Measurements from ENCODE around the gene RFX7.

Gene RFX7

DNA sequence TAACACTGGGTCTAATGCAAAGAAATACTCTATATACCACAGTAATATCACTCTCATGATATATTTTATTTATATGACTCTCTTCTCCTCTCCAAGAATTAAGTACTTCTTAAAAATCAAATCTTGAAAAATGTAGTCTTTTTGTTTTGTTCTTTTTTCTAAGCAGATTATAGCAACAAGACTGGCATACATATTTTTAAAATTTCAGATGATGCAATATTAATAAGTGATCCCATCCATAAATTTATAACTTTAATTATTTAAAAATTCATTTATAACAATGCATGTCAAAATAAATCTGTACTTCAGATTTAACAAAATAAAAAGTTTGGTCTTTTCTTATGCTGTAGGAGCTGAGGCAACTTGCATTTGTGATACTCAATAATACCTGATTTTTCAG, 155.3 kb downstream of the RFX7 start:
- no peak overlapping the region for H3K27ac ChIP-seq
- DNase-seq, result no peak
- intact Hi-C loops (cut with DNase I; ENCODE audit: low total_unique reads), result no loop called here
- no peak overlapping the region for H3K4me3 ChIP-seq
- H3K4me1 ChIP-seq, result no peaks in the 10 kb centered on the region
- no peaks in the 10 kb centered on the region for H3K27me3 ChIP-seq
- H3K36me3 ChIP-seq, result peaks cover 0 to 3% (median 0%) of the 10 kb centered on the region in 3 donors
- TF ChIP-seq, protein P1, sequence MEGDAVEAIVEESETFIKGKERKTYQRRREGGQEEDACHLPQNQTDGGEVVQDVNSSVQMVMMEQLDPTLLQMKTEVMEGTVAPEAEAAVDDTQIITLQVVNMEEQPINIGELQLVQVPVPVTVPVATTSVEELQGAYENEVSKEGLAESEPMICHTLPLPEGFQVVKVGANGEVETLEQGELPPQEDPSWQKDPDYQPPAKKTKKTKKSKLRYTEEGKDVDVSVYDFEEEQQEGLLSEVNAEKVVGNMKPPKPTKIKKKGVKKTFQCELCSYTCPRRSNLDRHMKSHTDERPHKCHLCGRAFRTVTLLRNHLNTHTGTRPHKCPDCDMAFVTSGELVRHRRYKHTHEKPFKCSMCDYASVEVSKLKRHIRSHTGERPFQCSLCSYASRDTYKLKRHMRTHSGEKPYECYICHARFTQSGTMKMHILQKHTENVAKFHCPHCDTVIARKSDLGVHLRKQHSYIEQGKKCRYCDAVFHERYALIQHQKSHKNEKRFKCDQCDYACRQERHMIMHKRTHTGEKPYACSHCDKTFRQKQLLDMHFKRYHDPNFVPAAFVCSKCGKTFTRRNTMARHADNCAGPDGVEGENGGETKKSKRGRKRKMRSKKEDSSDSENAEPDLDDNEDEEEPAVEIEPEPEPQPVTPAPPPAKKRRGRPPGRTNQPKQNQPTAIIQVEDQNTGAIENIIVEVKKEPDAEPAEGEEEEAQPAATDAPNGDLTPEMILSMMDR (IDR thresholded peaks at IDR 0.05), result no peak
- no peaks in the 10 kb centered on the region for H3K9me3 ChIP-seq

DNA sequence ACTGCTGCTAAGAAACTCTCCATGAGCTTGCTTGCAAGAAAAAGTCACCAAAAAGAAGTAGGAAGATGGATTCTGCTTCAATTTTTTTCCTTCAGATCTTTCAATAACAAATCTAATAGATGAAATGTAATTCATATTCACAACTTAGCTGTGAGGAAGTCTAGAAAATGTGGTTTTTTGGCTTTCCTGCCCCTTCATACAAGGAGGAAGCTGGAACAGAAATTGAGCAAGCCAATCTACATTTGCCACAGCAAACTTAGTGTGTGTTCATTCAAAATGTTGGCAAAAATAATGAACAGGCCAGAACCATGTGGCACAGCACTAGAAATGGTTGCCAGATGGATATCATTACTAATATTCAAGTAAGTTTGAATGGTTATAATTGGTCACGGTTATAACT, 157.1 kb downstream of the RFX7 start:
- no peaks in the 10 kb centered on the region for H3K4me1 ChIP-seq
- DNase-seq, result no peak
- TF ChIP-seq, protein P1 (IDR thresholded peaks at IDR 0.05), result no peak
- H3K9me3 ChIP-seq, result no peaks in the 10 kb centered on the region
- no peak overlapping the region for H3K27ac ChIP-seq
- H3K4me3 ChIP-seq, result no peak overlapping the region
- intact Hi-C loops (cut with DNase I; ENCODE audit: low total_unique reads), result no loop called here
- H3K36me3 ChIP-seq, result no peaks in the 10 kb centered on the region
- no peaks in the 10 kb centered on the region for H3K27me3 ChIP-seq

DNA sequence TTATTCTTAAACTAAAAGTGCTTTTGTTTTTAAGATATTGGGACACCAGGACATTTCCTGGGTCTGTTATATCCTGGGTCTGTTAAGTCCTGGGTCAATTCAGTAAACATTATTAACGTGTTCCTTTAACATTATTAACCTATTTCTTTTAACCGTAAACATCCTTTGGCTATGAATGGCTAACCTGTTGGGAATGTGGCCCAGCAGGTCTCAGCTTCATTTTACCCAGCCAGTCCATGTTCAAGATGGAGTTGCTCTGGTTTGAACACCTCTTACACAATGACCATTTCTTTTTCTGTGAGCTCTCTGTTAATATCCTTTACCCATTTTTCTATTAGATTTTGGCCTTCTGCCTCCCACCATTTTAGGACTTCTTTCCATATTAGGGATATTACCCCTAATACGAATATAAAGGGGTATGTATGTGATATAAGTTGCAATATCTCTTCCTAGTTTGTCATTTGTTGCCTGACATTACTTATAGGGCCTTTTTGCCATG, 161.4 kb downstream of the RFX7 start:
- no peak for DNase-seq
- Histone ChIP-seq H3K4me1 (no peaks in the 10 kb centered on the region), H3K36me3 (no peaks in the 10 kb centered on the region), H3K9me3 (no peaks in the 10 kb centered on the region), H3K27ac (no peak overlapping the region), H3K4me3 (no peak overlapping the region), H3K27me3 (no peaks in the 10 kb centered on the region)
- intact Hi-C loops (cut with DNase I; ENCODE audit: low total_unique reads), result no loop called here
- TF ChIP-seq, protein P1 (IDR thresholded peaks at IDR 0.05), result no peak

DNA sequence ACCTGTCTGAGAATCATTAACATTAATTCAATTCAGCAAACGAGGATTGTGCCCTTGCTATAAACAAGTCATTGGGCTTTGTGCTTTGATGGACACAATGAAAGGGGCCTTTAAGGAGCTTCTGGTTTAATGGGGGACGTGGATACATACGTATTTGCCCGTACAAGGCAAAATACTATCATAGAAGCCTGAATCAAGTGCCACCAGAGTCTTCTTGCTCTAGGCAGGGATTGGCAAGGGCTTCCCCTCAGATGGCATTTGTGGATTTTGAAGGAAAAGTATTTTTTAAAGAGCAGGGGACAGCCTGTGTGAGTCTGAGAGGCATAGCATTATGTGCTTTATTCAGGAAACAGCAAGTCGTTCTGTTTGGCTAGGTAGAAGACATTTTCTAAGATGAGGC, 166.6 kb downstream of the RFX7 start:
- H3K9me3 ChIP-seq, result no peaks in the 10 kb centered on the region
- no peaks in the 10 kb centered on the region for H3K36me3 ChIP-seq
- no peaks in the 10 kb centered on the region for H3K27me3 ChIP-seq
- intact Hi-C loops (cut with DNase I; ENCODE audit: low total_unique reads), result no loop called here
- DNase-seq, result no peak
- no peaks in the 10 kb centered on the region for H3K4me1 ChIP-seq
- H3K4me3 ChIP-seq, result no peak overlapping the region
- TF ChIP-seq, protein P1 (IDR thresholded peaks at IDR 0.05), result no peak
- no peak overlapping the region for H3K27ac ChIP-seq

DNA sequence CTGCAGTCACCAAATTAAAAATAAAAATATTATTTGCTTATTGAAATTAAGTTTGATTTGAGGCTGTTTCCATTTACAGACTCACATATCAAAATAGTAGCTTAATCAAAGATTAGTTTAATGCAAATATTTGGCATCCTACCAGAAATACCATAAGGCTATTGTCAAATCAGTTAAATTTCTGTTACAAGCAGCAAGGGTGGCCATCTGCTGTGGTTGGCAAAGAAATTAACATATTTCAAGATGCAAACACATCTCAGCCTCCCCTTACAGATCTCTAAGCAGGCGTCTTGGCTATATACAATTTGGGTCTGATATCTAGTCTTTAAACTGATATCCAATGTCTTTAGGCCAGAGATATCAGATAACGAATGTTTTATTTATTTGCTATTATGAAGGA, 167.0 kb downstream of the RFX7 start:
- TF ChIP-seq, protein P1 (IDR thresholded peaks at IDR 0.05), result no peak

More for the DNA sequence above, 167.0 kb downstream of the RFX7 start:
- H3K36me3 ChIP-seq, result no peaks in the 10 kb centered on the region
- intact Hi-C loops (cut with DNase I; ENCODE audit: low total_unique reads), result no loop called here
- H3K27ac ChIP-seq, result no peak overlapping the region
- DNase-seq, result no peak
- H3K27me3 ChIP-seq, result no peaks in the 10 kb centered on the region
- no peaks in the 10 kb centered on the region for H3K9me3 ChIP-seq
- H3K4me3 ChIP-seq, result no peak overlapping the region
- no peaks in the 10 kb centered on the region for H3K4me1 ChIP-seq
